22Rv1 (cell line): ENCODE data around the gene SMAD6.

Source experiments
- ZFX ChIP-seq: fragments of 450-650 bp; IDR thresholded peaks from 2 replicates; pipeline ENCODE4 v1.6.1; 2017; ENCODE audit warnings: antibody characterized with exemption, borderline replicate concordance
- TF ChIP-seq, protein P1 (sequence below): fragments of 450-650 bp; IDR thresholded peaks from 2 replicates; pipeline ENCODE4 v1.5.1; 2017; ENCODE audit warnings: mild to moderate bottlenecking

DNA sequence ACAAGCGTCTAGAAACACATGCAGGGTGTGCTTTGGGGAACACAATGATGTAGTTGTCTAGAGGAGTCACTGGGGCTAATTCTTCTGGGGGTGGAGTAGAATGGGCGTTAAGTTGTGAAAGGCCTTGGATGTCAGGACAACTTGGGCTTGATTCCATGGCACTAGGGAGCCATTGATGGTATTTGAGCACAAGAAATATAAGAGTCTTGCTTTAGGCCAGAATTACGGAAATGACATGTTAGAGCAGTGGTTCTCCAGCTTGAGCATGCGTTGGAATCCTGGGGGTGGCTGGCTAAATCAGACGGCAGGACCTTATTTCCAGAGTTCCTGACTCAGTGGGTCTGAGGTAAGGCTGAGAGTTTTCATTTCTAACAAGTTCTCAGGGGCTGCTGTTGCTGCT, 29.2 kb upstream of the SMAD6 start:
- TF ChIP-seq, protein P1, sequence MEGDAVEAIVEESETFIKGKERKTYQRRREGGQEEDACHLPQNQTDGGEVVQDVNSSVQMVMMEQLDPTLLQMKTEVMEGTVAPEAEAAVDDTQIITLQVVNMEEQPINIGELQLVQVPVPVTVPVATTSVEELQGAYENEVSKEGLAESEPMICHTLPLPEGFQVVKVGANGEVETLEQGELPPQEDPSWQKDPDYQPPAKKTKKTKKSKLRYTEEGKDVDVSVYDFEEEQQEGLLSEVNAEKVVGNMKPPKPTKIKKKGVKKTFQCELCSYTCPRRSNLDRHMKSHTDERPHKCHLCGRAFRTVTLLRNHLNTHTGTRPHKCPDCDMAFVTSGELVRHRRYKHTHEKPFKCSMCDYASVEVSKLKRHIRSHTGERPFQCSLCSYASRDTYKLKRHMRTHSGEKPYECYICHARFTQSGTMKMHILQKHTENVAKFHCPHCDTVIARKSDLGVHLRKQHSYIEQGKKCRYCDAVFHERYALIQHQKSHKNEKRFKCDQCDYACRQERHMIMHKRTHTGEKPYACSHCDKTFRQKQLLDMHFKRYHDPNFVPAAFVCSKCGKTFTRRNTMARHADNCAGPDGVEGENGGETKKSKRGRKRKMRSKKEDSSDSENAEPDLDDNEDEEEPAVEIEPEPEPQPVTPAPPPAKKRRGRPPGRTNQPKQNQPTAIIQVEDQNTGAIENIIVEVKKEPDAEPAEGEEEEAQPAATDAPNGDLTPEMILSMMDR: no peak
- no peak for TF ChIP-seq ZFX
